ENCODE data around the gene MEG3.

The MEG3 gene

GRCh38 chr14:100834082-100834793 lies 8.3 kb downstream of the MEG3 start:
- DNase-seq = no peak

DNA sequence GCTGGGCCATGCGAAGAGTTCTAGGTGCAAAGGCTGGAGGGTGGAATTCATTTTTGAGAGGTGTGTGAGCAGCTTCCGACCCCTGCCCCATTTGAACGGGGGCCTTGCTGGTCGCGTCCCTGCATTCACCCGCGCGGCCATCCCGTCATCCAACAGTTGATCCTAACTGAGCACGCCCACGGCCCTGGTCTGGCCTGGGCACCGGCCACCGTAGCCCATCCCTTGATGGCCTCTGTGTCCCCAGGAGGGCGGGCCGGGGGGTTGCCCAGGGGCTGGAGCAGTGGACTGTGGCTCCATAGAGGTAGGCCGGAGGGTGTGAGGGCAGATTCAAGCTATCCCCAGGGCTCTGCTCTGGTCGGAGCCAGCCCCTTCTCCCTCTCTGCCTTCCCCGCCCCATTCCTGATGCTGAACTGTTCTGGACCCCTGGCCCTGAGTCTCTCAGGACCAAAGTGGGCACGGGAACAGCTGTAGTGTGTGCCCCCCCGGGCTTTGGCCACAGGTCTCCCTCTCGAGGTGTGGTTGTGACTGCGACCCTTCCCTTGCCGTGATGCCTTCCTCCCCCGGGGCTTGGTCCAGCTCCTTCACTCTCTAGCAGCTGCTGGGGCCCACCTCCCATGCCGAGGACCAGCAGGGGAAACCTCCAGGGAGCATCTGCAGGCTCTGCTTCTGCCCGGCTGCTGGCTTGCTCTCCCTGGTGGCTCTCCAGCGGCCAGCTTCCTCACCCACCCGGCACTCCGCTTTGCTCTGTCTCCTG lies 9.1 kb downstream of the MEG3 start:
- no peak for DNase-seq

DNA sequence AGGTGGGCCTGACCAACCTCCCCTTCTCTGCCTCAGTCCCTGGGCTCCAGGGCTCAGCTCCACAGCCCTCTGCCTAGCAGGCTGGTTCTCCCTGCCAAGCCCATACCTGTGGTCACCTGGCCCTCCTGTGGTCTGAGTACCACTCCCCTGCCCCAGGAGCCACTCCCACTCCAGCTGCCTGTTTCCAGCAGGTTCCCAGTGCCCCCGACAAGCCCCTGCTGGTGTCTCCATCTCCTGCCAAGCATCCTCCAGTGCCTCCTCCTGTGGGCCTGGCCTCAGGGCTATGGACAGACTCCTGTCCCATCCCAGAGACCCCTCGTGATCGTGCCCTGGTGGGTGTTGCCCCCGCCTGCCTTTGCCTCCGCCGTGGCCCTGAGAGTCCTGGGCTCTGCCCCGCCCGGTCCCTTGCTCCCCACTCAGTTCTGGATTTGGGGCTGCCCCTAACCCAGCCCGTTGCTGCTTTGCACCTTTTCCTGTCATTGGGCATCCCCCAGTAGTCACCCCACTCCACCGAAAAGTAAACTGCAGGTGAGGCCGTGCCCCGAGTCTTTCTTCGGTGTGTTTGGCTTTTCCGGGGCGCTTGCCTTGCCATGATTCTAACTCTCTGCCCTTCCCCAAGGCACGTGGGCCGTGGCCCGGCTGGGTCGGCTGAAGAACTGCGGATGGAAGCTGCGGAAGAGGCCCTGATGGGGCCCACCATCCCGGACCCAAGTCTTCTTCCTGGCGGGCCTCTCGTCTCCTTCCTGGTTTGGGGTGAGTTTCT lies 9.8 kb downstream of the MEG3 start:
- DNase-seq = no peak

DNA sequence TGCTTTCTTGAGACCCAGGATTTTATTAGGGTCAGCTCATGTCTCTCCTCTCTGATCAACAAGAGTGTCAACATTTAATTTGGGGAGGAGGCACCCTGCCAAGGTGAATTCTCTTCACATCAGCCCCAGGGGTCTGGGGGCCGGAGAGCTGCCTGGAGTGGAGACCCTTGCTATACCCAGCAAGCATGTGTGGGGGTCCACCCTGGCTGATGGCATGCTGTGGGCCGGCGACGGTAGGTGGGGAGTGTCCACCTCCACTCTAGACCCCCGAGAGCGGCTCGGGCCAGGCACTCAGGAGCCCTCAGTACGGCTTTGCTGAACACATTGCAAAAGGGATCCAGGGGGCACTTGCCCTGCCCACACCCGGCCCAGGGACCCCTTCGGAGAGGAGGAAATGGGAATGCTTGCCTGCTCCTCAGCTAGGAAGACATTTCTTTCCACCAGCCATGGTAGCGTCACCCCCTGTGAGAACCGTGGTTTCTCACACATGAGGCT lies 10.4 kb downstream of the MEG3 start:
- no peak for DNase-seq

GRCh38 chr14:100836941-100837804 lies 11.3 kb downstream of the MEG3 start:
- no peak for DNase-seq

DNA sequence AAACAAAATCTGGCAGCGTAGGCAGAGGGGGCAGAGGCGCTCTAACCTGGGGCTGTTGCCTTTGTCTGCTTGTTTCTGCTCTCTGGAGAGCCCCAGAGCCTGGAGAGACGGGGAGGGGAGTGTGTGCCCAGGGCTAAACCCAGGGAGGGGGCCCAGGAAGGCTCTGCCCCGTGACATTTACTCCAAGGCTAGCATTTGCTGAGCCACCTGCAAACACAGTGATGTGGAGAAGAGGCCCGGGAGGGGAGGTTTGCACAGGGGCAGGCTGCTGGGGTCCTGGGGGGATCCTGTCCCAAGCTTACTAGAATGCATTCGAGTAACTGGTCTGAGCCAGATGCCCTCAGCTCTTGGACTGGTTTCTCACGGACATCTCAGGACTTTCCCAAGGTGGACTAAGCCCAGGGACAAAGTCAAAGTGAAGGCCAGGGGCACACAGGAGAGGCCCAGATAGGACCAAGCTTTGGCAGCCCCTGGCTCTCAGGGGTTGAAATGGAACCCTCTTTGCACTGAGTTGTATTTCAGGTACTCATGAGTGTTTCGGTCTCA lies 12.0 kb downstream of the MEG3 start:
- no peak for DNase-seq

GRCh38 chr14:100838493-100839314 lies 12.8 kb downstream of the MEG3 start:
- DNase-seq = no peak

- DNase-seq = no peak
These were observed 13.3 kb downstream of the MEG3 start for GRCh38 chr14:100839315-100839585.

- no peak for DNase-seq
These were observed 13.8 kb downstream of the MEG3 start for GRCh38 chr14:100839681-100840111.

DNA sequence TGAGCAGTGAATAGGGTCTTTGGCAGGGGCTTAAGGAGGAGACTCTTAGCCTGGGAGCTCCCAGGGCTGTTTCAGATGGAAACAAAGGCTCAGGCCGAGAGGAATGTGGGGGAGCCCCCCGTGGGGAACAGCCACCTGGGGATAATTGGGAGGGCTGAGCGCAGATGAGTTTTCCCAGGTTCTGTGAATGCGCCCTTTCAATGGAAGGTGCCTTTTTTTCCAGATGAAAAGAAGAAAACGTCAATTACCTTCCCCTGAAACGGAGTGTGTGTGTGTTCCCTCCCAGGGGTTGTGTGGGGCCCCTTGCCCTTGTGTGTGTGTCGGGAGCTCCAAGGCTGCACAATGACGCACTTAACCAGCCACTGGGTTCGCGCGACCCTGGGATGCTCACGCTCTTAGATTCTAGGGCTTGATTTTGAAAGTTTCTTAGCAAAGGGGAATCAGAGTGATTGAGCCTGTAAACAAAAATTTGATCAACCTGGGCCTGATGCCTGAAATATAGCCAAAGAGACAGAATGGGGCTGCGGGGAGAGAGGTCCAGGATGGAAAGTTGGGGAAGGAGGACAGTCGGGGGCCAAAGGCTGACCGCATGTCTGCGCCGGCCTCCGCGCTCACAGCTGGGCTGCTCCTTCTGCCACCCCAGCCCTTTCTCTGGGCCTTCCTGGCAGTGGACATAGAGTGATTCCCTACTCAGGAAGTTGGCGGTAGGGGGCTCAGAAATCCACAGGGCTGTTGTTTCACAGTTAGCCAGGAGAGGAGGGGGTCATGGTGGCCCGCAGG lies 14.6 kb downstream of the MEG3 start:
- DNase-seq = no peak

DNA sequence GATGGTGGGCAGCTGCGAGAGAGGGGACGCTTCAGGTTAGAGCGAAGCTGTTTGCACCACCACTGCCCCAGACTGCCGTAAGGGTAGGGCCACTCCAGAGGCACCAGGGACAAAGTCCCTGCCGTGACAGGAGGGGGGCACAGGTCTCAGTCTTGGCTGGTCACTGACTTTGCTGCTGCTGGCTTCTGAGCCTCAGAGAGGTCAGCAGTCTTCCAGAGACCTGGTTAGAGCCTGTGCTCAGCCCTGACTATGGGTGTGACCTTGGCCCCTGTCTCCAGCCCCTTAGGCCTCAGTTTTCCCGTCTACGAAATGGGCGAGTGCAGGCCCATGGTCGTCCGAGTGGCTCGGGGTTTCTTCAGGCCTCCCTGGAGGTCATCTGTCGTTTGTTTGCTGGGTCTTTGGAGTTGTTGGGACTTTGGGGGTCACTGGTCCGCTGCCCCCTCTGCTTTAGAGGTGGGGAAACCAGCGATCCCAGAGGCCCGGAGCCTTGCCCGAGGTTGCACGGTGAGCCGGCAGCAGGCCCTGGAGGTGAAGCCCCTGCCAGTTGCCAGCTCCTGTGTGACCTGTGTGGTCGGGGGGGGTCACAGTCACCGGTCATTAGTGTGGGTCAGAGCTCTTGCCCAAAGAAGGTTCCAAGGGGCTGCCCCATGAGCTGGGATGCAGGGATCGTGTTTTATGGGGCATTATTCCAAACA lies 15.3 kb downstream of the MEG3 start:
- no peak for DNase-seq

DNA sequence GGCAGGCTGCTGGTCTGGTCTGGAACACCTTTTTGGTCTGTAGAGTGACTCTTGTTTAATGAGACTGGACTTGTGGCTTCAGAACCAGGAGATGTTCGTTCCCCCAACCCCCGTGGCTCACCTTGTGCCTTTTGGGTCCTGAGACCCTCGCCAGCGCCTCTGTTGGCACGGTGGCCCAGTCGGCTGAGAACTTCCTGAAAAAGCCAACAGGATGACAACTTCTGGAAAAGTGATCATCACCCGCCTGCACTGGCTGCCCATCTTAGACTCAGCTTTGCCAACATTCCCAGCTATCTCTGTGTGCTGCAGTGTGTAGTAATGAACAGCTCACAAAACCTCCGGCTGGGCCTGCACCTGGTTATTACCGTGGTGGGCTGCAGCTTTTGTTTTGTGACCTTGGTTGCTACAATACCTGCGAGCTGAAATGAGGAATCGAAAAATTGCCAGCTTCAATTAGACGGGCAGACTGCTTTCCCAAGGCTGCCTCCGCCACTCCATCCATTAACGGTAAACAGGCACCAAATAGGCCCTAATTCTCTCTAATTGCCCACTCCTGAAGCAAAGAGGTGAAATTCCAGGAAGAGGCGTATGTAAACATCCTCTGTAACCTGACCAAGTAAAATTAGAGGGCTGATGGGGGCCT lies 16.0 kb downstream of the MEG3 start:
- DNase-seq = no peak

- no peak for DNase-seq
These were observed 16.9 kb downstream of the MEG3 start for GRCh38 chr14:100842799-100843198.

DNA sequence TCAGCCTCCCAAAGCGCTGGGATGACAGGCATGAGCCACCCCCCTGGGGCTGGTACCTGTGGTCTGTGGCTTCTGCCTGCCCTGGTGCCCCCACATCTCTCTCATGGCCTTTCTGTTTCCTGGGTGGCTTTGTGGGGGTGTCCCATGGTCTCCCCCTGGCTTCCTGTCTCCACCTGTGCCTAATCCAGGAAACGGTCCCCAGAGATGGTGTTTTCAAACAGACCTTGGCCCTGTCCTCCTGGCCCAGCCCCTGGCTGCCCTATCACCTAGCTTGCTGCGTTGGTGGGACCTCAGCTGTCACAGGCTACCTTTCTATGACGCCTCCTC lies 18.1 kb downstream of the MEG3 start:
- no peak for DNase-seq

GRCh38 chr14:100844421-100844820 lies 18.5 kb downstream of the MEG3 start:
- DNase-seq = no peak

DNA sequence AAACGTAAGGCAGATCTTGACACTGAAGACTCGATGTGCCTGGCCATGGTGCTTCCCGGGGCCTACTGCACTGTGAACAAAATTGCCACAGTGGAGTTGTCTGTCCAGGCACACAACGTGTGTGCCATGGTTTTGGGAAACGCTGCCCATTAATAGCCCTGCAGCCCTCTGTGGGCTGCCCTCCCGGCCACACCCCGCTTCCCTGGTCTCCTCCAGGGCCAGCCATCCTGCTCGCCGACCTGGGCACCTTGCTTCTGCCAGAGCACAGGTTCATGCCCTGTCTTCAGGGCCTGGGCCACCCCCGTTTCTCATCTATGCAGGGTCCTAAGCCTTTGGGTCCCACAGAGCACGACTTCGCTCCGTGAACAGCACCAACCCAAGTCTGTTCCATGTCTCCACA lies 18.9 kb downstream of the MEG3 start:
- no peak for DNase-seq

DNA sequence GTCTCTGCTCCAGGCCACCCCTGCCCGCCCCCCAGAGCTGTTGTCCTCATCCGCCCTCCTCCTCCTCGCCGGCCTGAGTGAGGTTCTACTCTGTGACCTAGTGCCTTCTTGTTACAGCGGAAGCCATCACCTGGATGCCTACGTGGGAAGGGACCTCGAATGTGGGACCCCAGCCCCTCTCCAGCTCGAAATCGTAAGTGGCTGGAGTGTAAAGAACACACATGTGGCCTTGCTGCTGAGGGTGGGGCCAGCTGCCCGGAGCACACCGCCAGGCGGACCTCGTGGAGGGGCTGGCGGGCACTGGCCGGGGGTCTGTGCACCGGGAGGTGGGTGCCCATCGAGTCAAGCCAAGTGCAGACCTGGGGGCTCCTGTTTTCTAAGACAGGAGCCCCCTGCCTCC lies 19.4 kb downstream of the MEG3 start:
- no peak for DNase-seq

GRCh38 chr14:100846309-100846859 lies 20.5 kb downstream of the MEG3 start:
- DNase-seq = no peak

DNA sequence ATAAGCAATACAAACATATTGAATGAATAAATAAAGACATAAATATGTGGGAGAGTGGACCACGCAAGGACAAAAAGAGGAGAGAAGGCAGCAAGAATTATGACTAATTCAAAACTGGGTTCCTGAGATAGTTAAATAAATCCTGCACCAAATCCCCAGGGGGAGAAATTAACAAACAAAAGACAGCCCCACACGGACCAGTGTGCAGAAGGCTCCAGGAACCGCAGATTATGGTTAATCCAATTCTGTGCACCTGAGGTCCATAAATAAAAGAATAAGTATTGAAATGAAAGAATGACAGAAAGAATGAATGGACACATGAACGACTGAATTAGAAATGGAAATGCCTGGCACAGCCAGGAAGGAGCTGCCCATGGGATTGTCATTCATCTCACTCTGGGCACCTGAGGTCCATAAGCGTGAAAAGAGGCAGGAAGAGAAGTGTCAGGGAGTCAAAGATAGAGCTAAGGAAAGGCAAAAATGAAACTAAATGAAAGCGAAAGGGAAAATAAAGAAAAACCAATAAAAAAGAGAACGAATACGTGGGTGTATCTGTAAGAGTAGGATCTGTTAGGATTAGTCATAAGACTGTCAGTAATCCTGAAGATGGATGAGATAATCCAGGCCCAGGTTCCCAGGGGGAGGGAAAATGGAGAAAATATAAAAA lies 23.3 kb downstream of the MEG3 start:
- DNase-seq = no peak
